GM19438 (cell line): ENCODE data around the gene OTOP2.

ENCODE experiments used
- ATAC-seq: cut with Tn5 transposase; IDR thresholded peaks from one replicate; pipeline ENCODE4 v1.9.1; 2021; ENCODE audit warnings: low read depth; ENCODE audit not compliant: unreplicated experiment

OTOP2 gene

GRCh38 chr17:74922694-74923537 lies 1.2 kb upstream of the OTOP2 start, which contains the start of gene USH1G:
Gene USH1G (minus strand): TSS chr17:74923255. CDS start chr17:74923073, 182 bp downstream.
- no peak for ATAC-seq

- no peak for ATAC-seq
These were observed 379 bp upstream of the OTOP2 start for GRCh38 chr17:74923538-74924249.

GRCh38 chr17:74925242-74925641 lies 1.2 kb downstream of the OTOP2 start:
- ATAC-seq = no peak

GRCh38 chr17:74928786-74929185 lies 4.7 kb downstream of the OTOP2 start:
- no peak for ATAC-seq

- ATAC-seq = no peak
These were observed 6.5 kb downstream of the OTOP2 start for GRCh38 chr17:74930535-74931036.

- no peak for ATAC-seq
These were observed 11.0 kb downstream of the OTOP2 start for GRCh38 chr17:74935048-74935447.

GRCh38 chr17:74935585-74936469 lies 11.8 kb downstream of the OTOP2 start, which contains the start of gene OTOP3:
Gene OTOP3 (plus strand): TSS chr17:74935898. CDS start chr17:74935922, 24 bp downstream.
- no peak for ATAC-seq

GRCh38 chr17:74936470-74936799 lies 12.4 kb downstream of the OTOP2 start:
- ATAC-seq = no peak

- no peak for ATAC-seq
These were observed 13.3 kb downstream of the OTOP2 start for GRCh38 chr17:74937064-74938051.

- no peak for ATAC-seq
These were observed 14.3 kb downstream of the OTOP2 start for GRCh38 chr17:74938194-74938950.

- no peak for ATAC-seq
These were observed 15.5 kb downstream of the OTOP2 start for GRCh38 chr17:74939534-74939933.

- ATAC-seq = no peak
These were observed 17.2 kb downstream of the OTOP2 start for GRCh38 chr17:74941128-74941725.

- ATAC-seq = no peak
These were observed 19.9 kb downstream of the OTOP2 start for GRCh38 chr17:74943808-74944522.

GRCh38 chr17:74945543-74945942 lies 21.5 kb downstream of the OTOP2 start:
- ATAC-seq = no peak

- ATAC-seq = no peak
These were observed 22.6 kb downstream of the OTOP2 start for GRCh38 chr17:74946641-74947040.

GRCh38 chr17:74947041-74947754 lies 23.1 kb downstream of the OTOP2 start:
- no peak for ATAC-seq
